HepG2 (cell line): ENCODE results near the gene TASP1. TPM values are rescaled to one million over a fixed set of nuclear protein-coding genes. Genes with fewer than 3 reads are reported as not detected.

Experiments
- AGO1 ChIP-seq: fragments of 200-400 bp; formaldehyde crosslinking; IDR thresholded peaks from 2 replicates; pipeline ENCODE4 v1.6.1; 2017; ENCODE audit warnings: mild to moderate bottlenecking, low read depth, low read length, moderate library complexity; ENCODE audit not compliant: poor library complexity, severe bottlenecking
- HCFC1 ChIP-seq: fragments of 150-350 bp; IDR thresholded peaks from 2 replicates; pipeline ENCODE4 v1.6.1; 2014; ENCODE audit warnings: low read depth, low read length
- HES4 ChIP-seq: sonication (generic); formaldehyde crosslinking; IDR thresholded peaks from 2 replicates; pipeline ENCODE4 v1.9.0; 2021; ENCODE audit warnings: mild to moderate bottlenecking, missing genetic modification reagents, borderline replicate concordance
- JUN ChIP-seq: sonication (generic); formaldehyde crosslinking; IDR thresholded peaks from 2 replicates; pipeline ENCODE4 v1.4.0; 2020; ENCODE audit warnings: mild to moderate bottlenecking, missing genetic modification reagents
- NR2C2 ChIP-seq: sonication (generic); formaldehyde crosslinking; IDR thresholded peaks from 2 replicates; pipeline ENCODE4 v1.4.0; 2020; ENCODE audit warnings: missing genetic modification reagents, mild to moderate bottlenecking, moderate library complexity, borderline replicate concordance
- RARG ChIP-seq: sonication (generic); formaldehyde crosslinking; IDR thresholded peaks from 2 replicates; pipeline ENCODE4 v1.4.0; 2020; ENCODE audit warnings: low read depth, mild to moderate bottlenecking, missing genetic modification reagents
- RFX1 ChIP-seq: fragments of 450-650 bp; IDR thresholded peaks from 2 replicates; pipeline ENCODE4 v1.6.1; 2017
- SCMH1 ChIP-seq: sonication (generic); formaldehyde crosslinking; IDR thresholded peaks from 2 replicates; pipeline ENCODE4 v1.9.0; 2021; ENCODE audit warnings: missing genetic modification reagents, mild to moderate bottlenecking, borderline replicate concordance
- SPEN ChIP-seq: sonication (generic); formaldehyde crosslinking; IDR thresholded peaks from 2 replicates; pipeline ENCODE4 v1.5.1; 2020; ENCODE audit warnings: low read depth, mild to moderate bottlenecking, missing genetic modification reagents
- ZBTB8A ChIP-seq: sonication (generic); formaldehyde crosslinking; IDR thresholded peaks from 2 replicates; pipeline ENCODE4 v1.4.0; 2020; ENCODE audit warnings: mild to moderate bottlenecking, low read depth, missing genetic modification reagents, borderline replicate concordance
- ZFP62 ChIP-seq: sonication (generic); formaldehyde crosslinking; IDR thresholded peaks from 2 replicates; pipeline ENCODE4 v1.4.0; 2020; ENCODE audit warnings: missing genetic modification reagents
- ZFP82 ChIP-seq: sonication (generic); formaldehyde crosslinking; IDR thresholded peaks from 2 replicates; pipeline ENCODE4 v1.5.1; 2020; ENCODE audit warnings: mild to moderate bottlenecking, missing genetic modification reagents, borderline replicate concordance
- ZGPAT ChIP-seq: IDR thresholded peaks from 2 replicates; pipeline ENCODE4 v1.6.1; 2016; ENCODE audit warnings: mild to moderate bottlenecking
- ZHX1 ChIP-seq: sonication (generic); formaldehyde crosslinking; IDR thresholded peaks from 2 replicates; pipeline ENCODE4 v1.8.1; 2022; ENCODE audit warnings: low read depth, mild to moderate bottlenecking, missing genetic modification reagents
- ZMAT3 ChIP-seq: sonication (generic); formaldehyde crosslinking; conservative IDR thresholded peaks from 2 replicates; pipeline ENCODE4 v1.7.0; 2021; ENCODE audit warnings: missing genetic modification reagents
- ZNF503 ChIP-seq: sonication (generic); formaldehyde crosslinking; IDR thresholded peaks from 2 replicates; pipeline ENCODE4 v1.4.0; 2020; ENCODE audit warnings: missing genetic modification reagents
- ZNF512B ChIP-seq: sonication (generic); formaldehyde crosslinking; IDR thresholded peaks from 2 replicates; pipeline ENCODE4 v1.5.1; 2020; ENCODE audit warnings: missing genetic modification reagents, mild to moderate bottlenecking, borderline replicate concordance
- ZNF530 ChIP-seq: sonication (generic); formaldehyde crosslinking; IDR thresholded peaks from 2 replicates; pipeline ENCODE4 v1.5.0; 2020; ENCODE audit warnings: low read depth, mild to moderate bottlenecking, missing genetic modification reagents
- ZNF672 ChIP-seq: sonication (generic); formaldehyde crosslinking; IDR thresholded peaks from 2 replicates; pipeline ENCODE4 v1.8.1; 2022; ENCODE audit warnings: missing genetic modification reagents
- polyA plus RNA-seq, 8 experiments: library from polyadenylated mRNA; depleted of rRNA in 3 of 8; stranded (reverse) in 7 of 8; unstranded in 1 of 8; fragments of >200 nt; fragmentation: Illumina TruSeq in 4 of 8; extraction: Trizol in 4 of 8; gene quantifications; 2 replicates each; pipeline versions ENCODE4 v1.2.1 to v1.2.3, GENCODE V29; 2011 to 2016; ENCODE audit warnings: low read depth in 4 of 8, missing spikeins in 1 of 8, mixed read lengths in 1 of 8; ENCODE audit not compliant: insufficient read depth in 1 of 8
- total RNA-seq, 5 experiments: library from RNA; depleted of rRNA; stranded (reverse); fragments of >200 nt; fragmentation: Illumina TruSeq; extraction: Trizol; gene quantifications; 2 replicates each; pipeline ENCODE4 v1.2.3, GENCODE V29; 2016; ENCODE audit warnings: low read depth in 1 of 5

The TASP1 gene
- total and polyA plus RNA-seq, 2 of the 13 experiments (the other 11 are each of a cell fraction or from before 2014, with no cell fraction given), result 10.0 to 25.2 TPM

- TF ChIP-seq ZNF512B, result peak; percentile 69; the same call in 1 of the 2 replicates
- peak; percentile 99 for TF ChIP-seq JUN (CRISPR knock-in tag)
- no peak for TF ChIP-seq RFX1
- 0 out of 2 replicates have a peak, but pooled peaks have one; percentile 59 for TF ChIP-seq ZHX1 (CRISPR knock-in tag)
- no peak for TF ChIP-seq HCFC1
- no peak for TF ChIP-seq ZNF672 (CRISPR knock-in tag)
- no peak for TF ChIP-seq ZFP62 (CRISPR knock-in tag)
- TF ChIP-seq ZMAT3 (CRISPR knock-in tag), result peak; percentile 72; the same call in 1 of the 2 replicates
- no peak for TF ChIP-seq HES4 (CRISPR knock-in tag)
- no peak for TF ChIP-seq ZNF503 (CRISPR knock-in tag)
- TF ChIP-seq ZGPAT (CRISPR knock-in tag), result peak; percentile 85
- no peak for TF ChIP-seq ZNF530 (CRISPR knock-in tag)
- TF ChIP-seq SPEN (CRISPR knock-in tag), result 0 out of 2 replicates have a peak, but pooled peaks have one; percentile 30
- no peak for TF ChIP-seq SCMH1
- no peak for TF ChIP-seq AGO1
- peak; percentile 80 for TF ChIP-seq NR2C2
- no peak for TF ChIP-seq ZBTB8A (CRISPR knock-in tag)
- TF ChIP-seq RARG (CRISPR knock-in tag), result no peak
- TF ChIP-seq ZFP82 (CRISPR knock-in tag), result no peak
These were observed 42.8 kb upstream of the TASP1 start (continued) for GRCh38 chr20:13681248-13682125.
